ENCODE data around the gene COX7A1. TPM values are rescaled to one million over a fixed set of nuclear protein-coding genes. Genes with fewer than 3 reads are reported as not detected.

COX7A1 gene
- 639 and 665 TPM in 2 replicates for polyA plus RNA-seq

GRCh38 chr19:36152352-36153091 lies at the start of gene COX7A1:
Gene COX7A1 (minus strand): TSS chr19:36152447. CDS start chr19:36152407, 40 bp downstream.

DNA sequence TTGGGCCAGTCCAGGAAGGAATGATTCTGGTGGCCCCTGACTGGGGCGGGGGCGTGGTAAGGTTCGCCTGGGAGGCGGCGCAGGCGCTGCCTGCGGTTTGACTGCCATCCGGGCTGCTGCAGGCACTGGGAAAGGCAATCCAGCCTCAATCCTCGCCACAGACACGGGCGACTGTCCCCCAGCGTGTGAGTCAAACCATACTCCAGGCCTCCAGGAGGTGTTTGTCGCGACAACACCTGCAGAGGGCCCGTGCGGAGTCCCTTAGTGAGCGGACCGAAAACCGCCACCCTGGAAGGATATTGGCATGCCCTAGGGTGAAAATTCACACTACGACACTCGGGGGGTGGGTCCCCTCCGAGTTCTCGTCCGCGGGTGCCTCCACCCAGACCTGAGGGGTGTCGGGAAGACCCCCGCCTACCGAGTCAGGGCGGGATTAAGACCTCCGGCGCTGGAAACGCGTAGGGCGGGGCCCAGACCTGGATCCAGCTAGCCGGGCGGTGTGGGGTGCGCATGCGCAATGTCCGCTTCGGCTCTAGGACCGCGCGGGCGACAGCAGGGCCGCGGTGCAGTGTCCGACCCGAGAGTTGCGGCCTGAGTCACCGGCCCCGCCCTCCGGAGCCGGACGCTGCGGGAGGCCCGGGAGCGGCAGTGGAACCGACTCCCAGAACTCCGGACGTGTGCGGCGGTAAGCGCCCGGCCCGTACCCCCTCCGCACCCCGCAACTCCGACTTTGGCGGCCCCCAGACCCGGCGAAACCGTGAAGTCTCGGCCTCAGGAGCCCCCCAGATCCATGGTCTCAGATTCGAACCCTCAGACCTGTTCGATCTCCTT lies 12.6 kb downstream of the COX7A1 start, which contains the start of gene CAPNS1:
Gene CAPNS1, plus strand, starts transcription at position 594 of the 831 bp plus-strand sequence. CDS start 946 bp downstream, outside the sequence.

DNA sequence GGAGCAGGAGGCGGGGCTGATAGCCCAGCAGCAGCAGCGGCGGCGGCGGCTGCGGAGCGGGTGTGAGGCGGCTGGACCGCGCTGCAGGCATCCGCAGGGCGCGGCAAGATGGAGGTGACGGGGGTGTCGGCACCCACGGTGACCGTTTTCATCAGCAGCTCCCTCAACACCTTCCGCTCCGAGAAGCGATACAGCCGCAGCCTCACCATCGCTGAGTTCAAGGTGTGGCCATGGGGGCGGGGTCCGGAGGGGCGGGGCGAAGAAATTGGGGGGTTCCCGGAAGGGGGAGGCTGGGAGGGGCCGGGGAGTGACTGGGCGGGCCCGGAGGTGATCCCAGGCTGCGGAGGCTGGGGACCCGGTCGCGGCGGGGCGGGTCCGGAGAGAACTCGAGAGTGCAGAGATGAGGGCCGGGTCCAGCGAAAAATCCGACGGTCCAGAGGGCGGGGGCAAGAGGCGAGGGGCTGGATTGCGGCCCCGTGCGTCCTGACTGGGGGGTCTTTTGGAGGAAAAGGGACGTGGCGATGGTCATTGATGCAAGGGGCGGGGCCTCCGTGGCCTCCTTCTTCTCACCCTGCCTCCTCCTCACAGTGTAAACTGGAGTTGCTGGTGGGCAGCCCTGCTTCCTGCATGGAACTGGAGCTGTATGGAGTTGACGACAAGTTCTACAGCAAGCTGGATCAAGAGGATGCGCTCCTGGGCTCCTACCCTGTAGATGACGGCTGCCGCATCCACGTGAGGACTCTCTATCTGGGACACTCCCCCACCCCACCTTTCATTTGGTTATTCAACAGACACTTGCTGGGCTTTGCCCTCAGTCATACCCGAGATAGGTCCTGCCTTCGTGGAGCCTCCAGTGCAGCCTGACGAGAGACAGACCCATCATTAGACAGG lies 36.5 kb downstream of the COX7A1 start, which contains the start of gene TBCB:
Gene TBCB, plus strand, starts transcription at position 16 of the 891 bp plus-strand sequence. Its CDS starts 93 bp downstream, at position 109.

GRCh38 chr19:36114721-36115452 lies 37.4 kb downstream of the COX7A1 start, which contains the start of gene POLR2I:
Gene POLR2I (minus strand): TSS chr19:36114875. CDS start chr19:36114856, 19 bp downstream.

DNA sequence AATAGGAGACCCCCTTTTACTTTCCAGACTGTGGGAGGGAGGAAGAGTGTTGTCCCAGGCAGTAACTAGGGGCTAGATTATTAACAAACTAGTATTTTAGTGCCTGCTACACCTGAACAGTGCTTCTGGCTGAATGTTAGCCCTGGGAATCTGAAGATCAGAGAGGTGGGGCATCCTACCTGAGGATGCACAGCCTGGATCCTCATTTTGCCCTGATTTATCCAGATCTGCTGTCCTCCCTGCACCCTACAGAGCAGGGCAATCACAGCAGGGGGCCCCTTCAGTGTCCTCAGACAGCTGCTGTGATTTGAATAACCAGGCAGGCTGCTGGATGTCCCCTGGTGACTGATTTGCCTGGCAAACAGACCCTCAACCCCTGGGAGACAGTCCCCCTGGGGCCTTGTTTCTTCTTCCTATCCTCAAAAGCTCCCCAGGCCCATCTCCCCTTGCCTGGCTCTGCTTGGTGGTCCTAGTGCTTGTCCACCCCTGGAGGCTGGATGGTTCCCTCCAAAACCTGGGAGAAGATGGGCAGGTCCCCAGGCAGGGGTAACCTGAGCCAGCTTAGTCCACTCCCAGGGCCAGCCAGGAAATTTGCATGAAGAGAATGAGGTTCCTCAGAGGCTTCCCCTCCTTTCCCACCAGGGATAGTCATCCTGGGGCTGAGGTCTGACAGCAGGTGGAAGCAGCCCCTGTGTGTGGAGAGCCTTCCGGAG lies 41.6 kb downstream of the COX7A1 start, which contains the start of gene OVOL3:
Gene OVOL3, plus strand, starts transcription at position 657 of the 713 bp plus-strand sequence. CDS start 60 bp downstream, outside the sequence.

Other genes with a start within 250 kb of the COX7A1 start
- gene HCST, start 249.9 kb downstream of the COX7A1 start, polyA plus RNA-seq = 2.0 and 3.8 TPM in 2 replicates
- gene TYROBP, start 244.2 kb downstream of the COX7A1 start, polyA plus RNA-seq = 0.70 TPM in 1 of 2 replicates, not detected in the other
- 0.15 and 0.60 TPM in 2 replicates for gene LRFN3, start 216.1 kb downstream of the COX7A1 start, polyA plus RNA-seq
- 6.4 and 14.1 TPM in 2 replicates for gene SDHAF1, start 157.3 kb downstream of the COX7A1 start, polyA plus RNA-seq
- gene SYNE4, start 143.6 kb downstream of the COX7A1 start, polyA plus RNA-seq = 3.4 and 4.6 TPM in 2 replicates
- 1.9 and 9.9 TPM in 2 replicates for gene ALKBH6, start 138.2 kb downstream of the COX7A1 start, polyA plus RNA-seq
- gene CLIP3, start 119.6 kb downstream of the COX7A1 start, polyA plus RNA-seq = 34.3 and 46.5 TPM in 2 replicates
- gene THAP8, start 98.2 kb downstream of the COX7A1 start, polyA plus RNA-seq = 1.3 and 2.7 TPM in 2 replicates
- 1.9 TPM in 1 of 2 replicates, not detected in the other for gene WDR62, start 97.5 kb downstream of the COX7A1 start, polyA plus RNA-seq
- gene OVOL3, start 41.3 kb downstream of the COX7A1 start, polyA plus RNA-seq = not detected in 2 replicates
- gene POLR2I, start 37.6 kb downstream of the COX7A1 start, polyA plus RNA-seq = 314 and 340 TPM in 2 replicates
- gene TBCB, start 37.0 kb downstream of the COX7A1 start, polyA plus RNA-seq = 84.8 and 90.6 TPM in 2 replicates
- 272 and 360 TPM in 2 replicates for gene CAPNS1, start 12.4 kb downstream of the COX7A1 start, polyA plus RNA-seq
- 0.69 and 5.6 TPM in 2 replicates for gene ZNF565, start 62.2 kb upstream of the COX7A1 start, polyA plus RNA-seq
- gene ZNF146, start 62.7 kb upstream of the COX7A1 start, polyA plus RNA-seq = 23.3 and 28.6 TPM in 2 replicates
- 17.6 and 20.7 TPM in 2 replicates for gene ZFP14, start 226.8 kb upstream of the COX7A1 start, polyA plus RNA-seq

Measured in Purkinje cell (primary cell).